Hematopoietic multipotent progenitor cell treated with erythropoietin and hydrocortisone succinate and interleukin-3 and kit ligand, for 6 days (in vitro differentiated cells): ENCODE measurements around the gene RNF133.
"Not testable (repeated sequence)": the region's sequence is repeated elsewhere in the genome, so short reads cannot be mapped to it uniquely, and the experiment has no call there.

Experiments
- DNase-seq: peaks from one replicate; pipeline ENCODE4 v3.0.0-alpha.2; 2015

Gene RNF133

GRCh38 chr7:122688400-122688998, 10.4 kb downstream of the RNF133 start:
- no peak for DNase-seq

- DNase-seq = no peak
These were observed 12.5 kb downstream of the RNF133 start for GRCh38 chr7:122686360-122686878.

DNA sequence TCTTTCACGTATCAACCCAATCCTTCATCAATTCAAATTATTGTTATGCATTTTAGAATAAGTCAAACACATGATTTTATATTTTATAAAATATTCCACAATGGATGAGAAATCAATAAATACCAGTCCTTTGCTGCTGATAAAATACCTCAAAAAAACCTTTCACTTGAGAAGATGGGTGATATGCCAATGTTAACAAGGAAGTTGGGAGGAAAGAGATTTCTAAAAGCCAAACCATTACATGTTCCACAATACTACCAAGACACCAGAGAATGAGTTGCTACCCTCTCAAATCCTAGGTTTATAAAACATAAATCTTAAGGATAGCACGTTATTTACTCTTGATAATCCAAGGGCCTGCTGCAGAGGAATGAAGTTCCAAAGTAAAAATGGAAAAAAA, 14.4 kb downstream of the RNF133 start:
- DNase-seq = no peak

DNA sequence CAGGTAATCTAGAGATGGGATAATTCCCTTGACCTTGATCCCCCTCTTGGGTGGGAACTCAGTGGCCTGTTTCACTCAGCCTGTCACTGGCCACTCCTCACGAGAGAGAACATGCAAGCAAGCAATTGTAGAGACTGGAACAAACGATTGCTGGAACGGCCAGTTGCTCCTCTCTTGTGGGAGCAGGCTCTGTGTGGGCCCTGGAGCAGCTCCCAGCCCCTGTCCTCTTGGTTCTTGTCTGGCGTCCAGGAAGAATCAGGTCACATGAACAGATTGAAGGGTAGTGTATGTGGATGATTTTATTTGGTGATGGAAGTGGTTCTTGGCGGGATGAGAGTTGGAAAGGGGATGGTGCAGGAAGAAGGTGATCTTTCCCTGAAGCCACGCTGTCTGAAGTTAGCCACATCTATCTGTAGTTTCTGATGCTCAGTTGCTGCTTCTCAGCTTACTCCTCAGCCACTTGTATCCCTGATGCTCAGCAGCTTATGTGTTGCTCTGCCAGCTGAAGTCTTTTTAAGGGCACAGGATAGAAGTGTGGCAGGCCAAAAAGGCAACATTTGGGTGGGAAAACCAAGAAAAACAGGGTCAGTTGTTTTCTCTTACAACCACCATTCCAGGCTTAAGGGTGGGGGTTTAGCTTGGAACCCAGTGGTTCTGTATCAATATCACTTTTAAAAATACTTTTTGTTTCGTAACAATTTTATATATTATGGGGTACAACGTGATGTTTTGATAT, 15.9 kb downstream of the RNF133 start:
- DNase-seq = no peak

GRCh38 chr7:122681186-122681585, 17.7 kb downstream of the RNF133 start:
- DNase-seq = not testable (repeated sequence)

DNA sequence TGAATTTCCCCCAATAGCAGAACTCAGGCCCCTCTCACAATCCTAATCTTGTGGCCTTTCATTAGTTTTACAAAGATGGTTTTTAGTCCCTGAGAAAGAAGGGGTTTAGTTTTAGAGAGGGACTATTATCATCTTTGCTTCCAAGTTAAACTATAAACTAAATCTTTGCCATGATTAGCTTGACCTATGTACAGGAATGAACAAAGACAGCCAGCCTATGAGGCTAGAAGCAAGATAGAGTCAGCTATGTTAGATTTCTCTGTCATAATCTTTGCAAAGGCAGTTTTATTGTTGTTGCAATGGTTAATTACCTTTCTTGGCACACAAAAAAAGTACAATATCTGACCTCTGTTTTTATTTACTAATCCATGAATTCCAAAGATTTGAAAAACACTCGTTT, 19.1 kb downstream of the RNF133 start:
- no peak for DNase-seq

- DNase-seq = not testable (repeated sequence)
These were observed 19.6 kb downstream of the RNF133 start for GRCh38 chr7:122679269-122679709.

- DNase-seq = no peak
These were observed 21.8 kb downstream of the RNF133 start for GRCh38 chr7:122677149-122677548.

DNA sequence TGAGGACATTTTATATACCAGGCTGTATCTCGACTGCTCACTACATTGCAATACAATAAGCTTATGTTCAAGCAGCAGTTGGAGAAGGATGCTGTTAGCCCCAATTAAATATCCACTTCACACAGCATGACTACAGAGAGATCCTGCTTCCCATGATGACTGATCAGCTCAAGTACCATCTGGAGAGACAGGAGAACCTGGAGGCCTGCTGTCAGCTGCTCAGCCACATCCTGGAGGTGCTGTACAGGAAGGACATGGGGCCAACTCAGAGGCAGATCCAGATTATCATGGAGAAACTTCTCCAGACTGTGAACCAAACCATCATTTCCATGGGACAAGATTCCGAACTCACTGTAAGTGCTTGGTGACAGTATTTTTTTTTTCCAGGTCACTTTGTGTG, 22.5 kb downstream of the RNF133 start:
- no peak for DNase-seq

DNA sequence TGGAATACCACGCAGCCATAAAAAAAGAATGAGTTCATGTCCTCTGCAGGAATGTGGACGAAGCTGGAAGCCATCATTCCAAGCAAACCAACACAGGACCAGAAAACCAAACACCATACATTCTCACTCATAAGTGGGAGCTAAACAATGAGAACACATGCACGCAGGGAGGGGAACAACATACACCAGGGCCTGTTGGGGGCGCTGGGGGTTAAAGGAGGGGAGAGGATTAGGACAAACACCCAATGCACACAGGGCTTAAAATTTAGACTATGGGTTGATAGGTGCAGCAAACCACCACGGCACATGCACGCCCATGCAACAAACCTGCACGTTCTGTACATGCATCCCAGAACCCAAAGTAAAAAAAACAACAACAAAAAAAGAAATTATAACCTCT, 23.3 kb downstream of the RNF133 start:
- no peak for DNase-seq

DNA sequence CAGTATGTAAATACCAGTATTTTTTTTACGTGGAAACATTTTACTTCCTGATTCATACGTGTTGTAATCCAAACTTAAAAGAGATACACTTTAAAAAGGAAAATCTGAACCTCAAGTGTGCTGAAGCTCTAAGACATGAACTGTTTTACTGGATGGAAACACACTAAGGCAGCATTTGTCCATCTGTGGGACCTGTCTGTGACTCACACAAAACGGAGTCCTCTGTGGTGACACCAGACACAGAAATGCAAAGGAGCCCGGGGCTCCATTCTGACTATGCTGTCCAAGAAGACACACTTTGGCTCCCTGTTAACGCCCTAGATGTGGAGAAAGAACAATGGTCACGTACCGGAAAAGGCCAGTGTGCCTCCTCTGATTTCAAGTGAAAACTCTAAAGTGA, 23.9 kb downstream of the RNF133 start:
- no peak for DNase-seq

DNA sequence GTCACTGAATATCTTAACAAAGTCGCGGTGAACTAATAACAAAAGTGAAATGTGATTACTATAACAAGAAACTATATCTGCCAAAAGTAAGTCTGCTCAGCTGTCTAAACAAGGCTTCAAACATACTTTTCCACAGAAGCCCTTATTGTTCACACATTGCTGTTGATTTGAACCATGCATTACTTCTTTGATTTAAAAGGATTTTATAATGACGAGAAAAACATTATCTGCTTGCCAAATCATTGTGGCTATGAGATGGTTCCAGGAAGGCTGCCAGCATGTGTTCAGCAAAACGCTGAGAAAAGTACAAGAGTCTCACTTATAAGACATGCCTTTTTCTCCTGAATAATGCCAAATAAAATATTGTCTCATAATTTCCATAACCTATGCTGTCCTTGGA, 24.4 kb downstream of the RNF133 start:
- no peak for DNase-seq

DNA sequence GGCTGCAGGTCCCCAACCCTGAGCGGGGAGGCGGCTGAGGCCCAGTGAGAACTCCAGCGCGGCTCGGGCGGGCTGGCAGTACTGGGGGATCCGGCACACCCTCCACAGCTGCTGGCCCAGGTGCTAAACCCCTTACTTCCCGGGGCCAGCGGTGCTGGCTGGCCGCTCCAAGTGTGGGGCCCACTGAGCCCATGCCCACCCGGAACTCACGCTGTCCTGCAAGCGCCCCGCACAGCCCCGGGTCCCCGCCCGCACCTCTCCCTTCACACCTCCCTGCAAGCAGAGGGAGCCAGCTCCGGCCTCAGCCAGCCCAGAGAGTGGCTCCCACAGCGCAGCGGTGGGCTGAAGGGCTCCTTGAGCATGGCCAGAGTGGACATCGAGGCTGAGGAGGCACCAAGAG, 25.0 kb downstream of the RNF133 start:
- no peak for DNase-seq

- DNase-seq = no peak
These were observed 26.4 kb downstream of the RNF133 start for GRCh38 chr7:122672536-122672935.

DNA sequence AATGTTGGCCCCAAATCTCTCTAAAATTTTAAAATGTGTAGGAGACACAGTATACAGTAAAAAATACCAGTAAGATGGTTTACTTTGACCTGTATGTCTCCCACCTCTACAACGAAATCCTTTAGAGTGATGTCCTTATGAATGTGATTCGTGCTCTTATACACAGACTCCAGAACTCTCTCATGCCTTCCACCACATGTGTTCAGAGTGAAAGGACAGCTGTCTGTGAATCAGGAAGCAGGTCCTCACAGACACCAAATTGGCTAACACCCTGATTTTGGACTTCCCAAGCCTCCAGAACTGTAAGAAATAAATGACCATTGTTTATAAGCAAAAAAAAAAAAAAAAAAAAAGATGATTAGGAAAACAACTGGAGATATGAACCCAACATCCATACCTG, 35.2 kb downstream of the RNF133 start:
- DNase-seq = no peak

DNA sequence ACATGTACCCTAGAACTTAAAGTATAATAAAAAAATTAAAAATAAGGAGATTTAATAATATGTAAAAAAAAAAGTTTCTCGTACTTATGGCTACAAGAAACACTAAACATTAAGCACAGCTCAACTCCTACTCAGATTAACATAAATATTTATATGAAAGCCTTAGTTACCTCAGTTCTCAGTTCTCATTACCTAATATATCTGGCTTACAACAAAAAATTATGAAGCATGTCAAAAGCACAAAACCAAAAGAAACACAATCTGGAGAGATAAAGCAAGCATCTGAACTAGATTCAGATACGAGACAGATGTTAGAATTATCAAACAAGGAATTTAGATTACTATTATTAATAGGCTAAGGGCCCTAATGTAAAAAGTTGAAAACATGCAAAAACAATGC, 40.1 kb downstream of the RNF133 start:
- DNase-seq = no peak

DNA sequence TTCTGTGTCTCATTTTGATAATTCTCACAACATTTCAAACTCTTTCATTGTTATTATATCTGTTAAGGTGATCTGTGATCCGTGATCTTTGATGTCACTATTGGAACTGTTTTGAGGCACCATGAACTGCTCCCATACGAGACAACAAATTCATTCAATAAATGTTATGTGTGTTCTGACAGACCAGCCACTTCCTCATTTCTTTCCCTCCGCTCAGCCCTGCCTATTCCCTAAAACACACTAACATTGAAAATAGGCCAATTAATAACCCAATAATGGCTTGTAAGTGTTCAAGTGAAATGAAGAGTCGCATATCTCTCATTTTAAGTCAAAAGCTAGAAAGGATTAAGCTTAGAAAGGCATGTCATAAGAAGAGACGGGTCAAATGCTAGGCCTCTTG, 45.2 kb downstream of the RNF133 start:
- DNase-seq = no peak

GRCh38 chr7:122652876-122653275, 46.0 kb downstream of the RNF133 start:
- no peak for DNase-seq

GRCh38 chr7:122651451-122651850, 47.5 kb downstream of the RNF133 start:
- no peak for DNase-seq
